Measurements from ENCODE around the gene GASK1B.

GRCh38 chr4:158128540-158128939 lies 44.3 kb downstream of the GASK1B start:
- TF ChIP-seq POLR2A (IDR thresholded peaks at IDR 0.05) (no peak), CTCF (IDR thresholded peaks at IDR 0.05) (no peak)
